Inflammatory macrophage treated with lipopolysaccharide for 4 hours (primary cell): ENCODE results near the gene C2orf92.
"Not testable (repeated sequence)": the region's sequence is repeated elsewhere in the genome, so short reads cannot be mapped to it uniquely, and the experiment has no call there.

Experiments used
- DNase-seq: peaks from one replicate; pipeline ENCODE4 v3.0.0-alpha.2; 2020

Gene C2orf92

GRCh38 chr2:97660044-97660774, 9.3 kb upstream of the C2orf92 start:
- no peak for DNase-seq

- no peak for DNase-seq
Observed at GRCh38 chr2:97660775-97661389, 8.6 kb upstream of the C2orf92 start.

- no peak for DNase-seq
Observed at GRCh38 chr2:97661927-97662326, 7.6 kb upstream of the C2orf92 start.

- no peak for DNase-seq
Observed at GRCh38 chr2:97662386-97662894, 7.1 kb upstream of the C2orf92 start.

- DNase-seq = peak; percentile 95
Observed at GRCh38 chr2:97662895-97663625, 6.5 kb upstream of the C2orf92 start.

- no peak for DNase-seq
Observed at GRCh38 chr2:97663626-97663961, 5.9 kb upstream of the C2orf92 start.

GRCh38 chr2:97663962-97664635, 5.4 kb upstream of the C2orf92 start, which contains the start of gene ACTR1B:
ACTR1B (minus strand) TSS chr2:97664044; CDS start chr2:97663890, 154 bp downstream.
- DNase-seq = peak; percentile 98

GRCh38 chr2:97664636-97664970, 4.9 kb upstream of the C2orf92 start:
- no peak for DNase-seq

- no peak for DNase-seq
Observed at GRCh38 chr2:97670471-97670870, 958 bp downstream of the C2orf92 start.

- no peak for DNase-seq
Observed at GRCh38 chr2:97671526-97671925, 2.0 kb downstream of the C2orf92 start.

- peak; percentile 61 for DNase-seq
Observed at GRCh38 chr2:97672606-97673140, 3.2 kb downstream of the C2orf92 start.

- DNase-seq = peak; percentile 82
Observed at GRCh38 chr2:97673182-97673914, 3.8 kb downstream of the C2orf92 start.

GRCh38 chr2:97673915-97674283, 4.4 kb downstream of the C2orf92 start:
- peak; percentile 84 for DNase-seq

GRCh38 chr2:97675430-97676113, 6.1 kb downstream of the C2orf92 start:
- DNase-seq = no peak

GRCh38 chr2:97676620-97677019, 7.1 kb downstream of the C2orf92 start:
- no peak for DNase-seq

- DNase-seq = no peak
Observed at GRCh38 chr2:97677480-97677879, 8.0 kb downstream of the C2orf92 start.

- peak; percentile 79 for DNase-seq
Observed at GRCh38 chr2:97678298-97678697, 8.8 kb downstream of the C2orf92 start.

GRCh38 chr2:97687235-97687634, 17.7 kb downstream of the C2orf92 start:
- DNase-seq = not testable (repeated sequence)

- DNase-seq = no peak
Observed at GRCh38 chr2:97688062-97688827, 18.7 kb downstream of the C2orf92 start.

GRCh38 chr2:97691166-97691565, 21.7 kb downstream of the C2orf92 start:
- no peak for DNase-seq

- DNase-seq = no peak
Observed at GRCh38 chr2:97693476-97693875, 24.0 kb downstream of the C2orf92 start.
